ENCODE results near the gene RIMBP3B.
"Not testable (repeated sequence)": the region's sequence is repeated elsewhere in the genome, so short reads cannot be mapped to it uniquely, and the experiment has no call there.

GRCh38 chr22:21438013-21438412, 54.5 kb downstream of the RIMBP3B start:
- not testable (repeated sequence) for TF ChIP-seq FOXA1 (IDR thresholded peaks at IDR 0.05); HDGF (IDR thresholded peaks at IDR 0.05; ENCODE audit: borderline replicate concordance); L3MBTL2 (conservative IDR thresholded peaks at IDR 0.05); BHLHE40 (IDR thresholded peaks at IDR 0.05; ENCODE audit: borderline replicate concordance)

Measured in HEK293T (cell line).